Heart left ventricle (tissue), 16 donors: Measurements from ENCODE around the gene ATG14. TPM values are rescaled to one million over a fixed set of nuclear protein-coding genes. Genes with fewer than 3 reads are reported as not detected.
"Not testable (repeated sequence)": the region's sequence is repeated elsewhere in the genome, so short reads cannot be mapped to it uniquely, and the experiment has no call there.

Experiments
- ATAC-seq, 4 donors: fragments of 200-7000 bp; cut with Tn5 transposase; one replicate each; pipeline ENCODE4 v1.9.1; 2020 to 2022; ENCODE audit warnings: moderate library complexity in 4 of 4, mild to moderate bottlenecking in 3 of 4, moderate number of reproducible peaks in 1 of 4
- DNase-seq, 5 donors: peaks; one replicate each; pipeline ENCODE4 v3.0.0-alpha.2; 2020
- H3K27ac ChIP-seq, 12 donors: fragments of 200-600 bp; sonication (generic) in 4 of 12; one replicate each; pipeline versions ENCODE4 v1.5.0 to v1.8.0; 2016 to 2022; ENCODE audit warnings: mild to moderate bottlenecking in 2 of 12
- H3K27me3 ChIP-seq, 9 donors: fragments of 200-600 bp; sonication (generic) in 2 of 9; one replicate each; pipeline versions ENCODE4 v1.5.1 to v1.8.0; 2016 to 2022; ENCODE audit warnings: mild to moderate bottlenecking in 3 of 9
- H3K36me3 ChIP-seq, 9 donors: fragments of 200-600 bp; sonication (generic) in 2 of 9; one replicate each; pipeline versions ENCODE4 v1.5.0 to v1.8.0; 2018 to 2022; ENCODE audit warnings: mild to moderate bottlenecking in 2 of 9
- H3K4me1 ChIP-seq, 12 donors: fragments of 200-600 bp; sonication (generic) in 4 of 12; one replicate each; pipeline versions ENCODE4 v1.5.0 to v1.8.0; 2016 to 2022; ENCODE audit warnings: mild to moderate bottlenecking in 3 of 12
- H3K4me3 ChIP-seq, 12 donors: fragments of 200-600 bp; sonication (generic) in 4 of 12; one replicate each; pipeline versions ENCODE4 v1.5.0 to v1.8.0; 2017 to 2022; ENCODE audit warnings: mild to moderate bottlenecking in 9 of 12, moderate library complexity in 4 of 12
- H3K9me3 ChIP-seq, 12 donors: fragments of 200-600 bp; sonication (generic) in 4 of 12; one replicate each; pipeline versions ENCODE4 v1.5.0 to v1.8.0; 2016 to 2022; ENCODE audit warnings: mild to moderate bottlenecking in 1 of 12
- CTCF ChIP-seq, 12 donors: fragments of 200-600 bp; sonication (generic) in 4 of 12; IDR thresholded peaks; one replicate each; pipeline versions ENCODE4 v1.5.0 to v1.8.0; 2018 to 2022; ENCODE audit warnings: antibody characterized with exemption in 12 of 12, mild to moderate bottlenecking in 5 of 12
- POLR2A ChIP-seq, 2 donors: fragments of 450-650 bp; IDR thresholded peaks; one replicate each; pipeline ENCODE4 v1.6.1; 2017; ENCODE audit warnings: antibody characterized with exemption in 2 of 2, mild to moderate bottlenecking in 2 of 2, moderate library complexity in 2 of 2
- WGBS, 4 donors: extraction: QIAGEN DNeasy Blood & Tissue Kit in 2 of 4; methylation state at CpG; one replicate each; pipeline versions ENCODE4 v1.1.5 to v1.1.7; 2013 to 2018; 5-methylcytosine and 5-hydroxymethylcytosine counted together
- intact Hi-C, 10 donors: fragments of 100-400 bp; cut with DNase I; formaldehyde crosslinking; loops; one replicate each; pipeline versions ENCODE4 v1.11.1 to v1.14.2; 2022
- polyA plus RNA-seq, 2 donors: library from polyadenylated mRNA; stranded (reverse); fragments of 200-250 nt; gene quantifications; one replicate each; pipeline ENCODE4 v1.2.3, GENCODE V29; 2013
- total RNA-seq, 9 donors: library from RNA; depleted of rRNA in 2 of 9; stranded (reverse); fragments of >200 nt in 2 of 9; fragmentation: NEBNext Ultra II Directional in 3 of 9; extraction: Animal tissue kit (Norgen Biotek cat#: 25700) in 3 of 9; gene quantifications; one replicate each; pipeline versions ENCODE4 v1.1.0 to v1.2.4, GENCODE V29; 2016 to 2023
- donor health status: ischemic (EF 13 %, LVEDD 7.1; RV severe dilation, severe dysfunction).
- donor health status: healthy with polysubstance abuse.
- donor health status: DM: no; HTN: yes; CAD: no.
- donor health status: DM: no; HTN: no; CAD: no.
- donor health status: ischemic (EF 25% LVEDD 6.9; RV normal size, moderate dysfunction).
- donor health status: ischemic (EF 25% LVEDD 5.7; RV mildly dilated, moderate dysfunction).
- donor health status: healthy.
- donor health status: DM: yes; HTN: yes; CAD: no.
- donor health status: ischemic (EF 35%, LVEDD 5.7; RV mildly dilated, moderate dysfunction).
- donor health status: nonischemic (EF 11% LVEDD 7.7; RV severe dilation, severe dysfunction).
- donor health status: DM: yes; HTN: yes; CAD: no.
- donor health status: PGD.
- donor health status: ischemic (EF 29% LVEDD 5.4; RV normal size, mild dysfunction).
- donor health status: nonischemic (EF 23%, LVEDD 6.1; RV moderate dilation, normal function).

Gene ATG14
- total and polyA plus RNA-seq, 11 donors = 5.9 to 16.2 (median 12.5) TPM

- DNase-seq (no peak), ATAC-seq (no peak)
- H3K36me3 ChIP-seq = peaks cover 0 to 29% (median 26%) of the 10 kb centered on the region in 9 donors
- no peaks in the 10 kb centered on the region for H3K27me3 ChIP-seq
- H3K9me3 ChIP-seq = no peaks in the 10 kb centered on the region
- intact Hi-C loops = no loop called here
- H3K27ac ChIP-seq = no peak overlapping the region
- H3K4me3 ChIP-seq = no peak overlapping the region
- peaks cover 0 to 55% (median 19%) of the 10 kb centered on the region in 12 donors for H3K4me1 ChIP-seq
- WGBS, 4 donors = 90 to 98% (median 93%) methylated on average over 3 of the region's 3 CpGs
- TF ChIP-seq POLR2A (IDR thresholded peaks at IDR 0.05) = no peak
- TF ChIP-seq CTCF (IDR thresholded peaks at IDR 0.05) = no peak
These were observed 63.9 kb downstream of the ATG14 start for GRCh38 chr14:55347748-55348147.

GRCh38 chr14:55347040-55347439 is 64.6 kb downstream of the ATG14 start:
- Histone ChIP-seq H3K27me3 (no peaks in the 10 kb centered on the region), H3K9me3 (no peaks in the 10 kb centered on the region), H3K4me1 (peaks cover 0 to 60% (median 20%) of the 10 kb centered on the region in 12 donors), H3K27ac (no peak overlapping the region), H3K4me3 (no peak overlapping the region), H3K36me3 (peaks cover 0 to 22% (median 18%) of the 10 kb centered on the region in 9 donors)
- intact Hi-C loops = no loop called here
- no peak for TF ChIP-seq CTCF (IDR thresholded peaks at IDR 0.05)
- no peak for TF ChIP-seq POLR2A (IDR thresholded peaks at IDR 0.05)
- 95 to 100% (median 97%) methylated on average over 1 of the region's 1 CpG for WGBS, 4 donors
- ATAC-seq = no peak
- DNase-seq = no peak

- H3K9me3 ChIP-seq, H3K4me3 ChIP-seq, intact Hi-C loops, H3K27me3 ChIP-seq, ATAC-seq, H3K36me3 ChIP-seq, H3K27ac ChIP-seq, DNase-seq: not testable (repeated sequence)
- peaks cover 0 to 78% (median 32%) of the 10 kb centered on the region in 12 donors for H3K4me1 ChIP-seq
- 77 to 96% (median 85%) methylated on average over 6 of the region's 6 CpGs for WGBS, 4 donors
These were observed 67.0 kb downstream of the ATG14 start for GRCh38 chr14:55344582-55345163.

GRCh38 chr14:55341781-55342180 is 69.8 kb downstream of the ATG14 start:
- Histone ChIP-seq H3K27ac (no peak overlapping the region), H3K9me3 (no peaks in the 10 kb centered on the region), H3K4me1 (peaks cover 0 to 65% (median 28%) of the 10 kb centered on the region in 12 donors), H3K36me3 (no peaks in the 10 kb centered on the region), H3K27me3 (no peaks in the 10 kb centered on the region), H3K4me3 (no peak overlapping the region)
- DNase-seq = no peak
- WGBS, 4 donors = 80 to 91% (median 88%) methylated on average over 2 of the region's 2 CpGs
- intact Hi-C loops = no loop called here
- no peak for ATAC-seq
- TF ChIP-seq POLR2A (IDR thresholded peaks at IDR 0.05) (no peak), CTCF (IDR thresholded peaks at IDR 0.05) (no peak)

GRCh38 chr14:55340482-55340881 is 71.1 kb downstream of the ATG14 start:
- 82 to 87% (median 86%) methylated on average over 3 of the region's 3 CpGs for WGBS, 4 donors
- TF ChIP-seq CTCF (IDR thresholded peaks at IDR 0.05) (no peak), POLR2A (IDR thresholded peaks at IDR 0.05) (no peak)
- Histone ChIP-seq H3K27ac (no peak overlapping the region), H3K27me3 (no peaks in the 10 kb centered on the region), H3K9me3 (no peaks in the 10 kb centered on the region), H3K36me3 (no peaks in the 10 kb centered on the region), H3K4me1 (peaks cover 0 to 60% (median 28%) of the 10 kb centered on the region in 12 donors), H3K4me3 (no peak overlapping the region)
- intact Hi-C loops = no loop called here
- no peak for DNase-seq
- ATAC-seq = peak in 1 of 4 donors; percentile 23
